HEK293T (cell line): ENCODE results near the gene SLC35A5.

Experiments
- CTCF ChIA-PET: fragments of 350-600 bp; formaldehyde crosslinking; extraction: SDS; loops from one replicate; lab custom pipeline; 2021; ENCODE audit warnings: antibody characterized with exemption, inconsistent platforms; lab: Yijun Ruan, JAX
- POLR2A ChIA-PET: fragments of 350-600 bp; formaldehyde crosslinking; extraction: SDS; loops from one replicate; lab custom pipeline; 2020; ENCODE audit warnings: antibody characterized with exemption, inconsistent platforms; lab: Yijun Ruan, JAX
- DNase-seq: peaks from one replicate; pipeline ENCODE4 v3.0.0; 2012; ENCODE audit warnings: mixed read lengths; ENCODE audit errors: extremely low spot score
- ARNT ChIP-seq: fragments of 450-650 bp; IDR thresholded peaks from 2 replicates; pipeline ENCODE4 v1.6.1; 2017; ENCODE audit warnings: mild to moderate bottlenecking
- BHLHE40 ChIP-seq: fragments of 450-650 bp; IDR thresholded peaks from 2 replicates; pipeline ENCODE4 v1.6.1; 2016; ENCODE audit warnings: mild to moderate bottlenecking, moderate library complexity, borderline replicate concordance
- CTBP1 ChIP-seq: fragments of 450-650 bp; IDR thresholded peaks from 2 replicates; pipeline ENCODE4 v1.6.1; 2016; ENCODE audit warnings: borderline replicate concordance
- FOXA1 ChIP-seq: fragments of 450-650 bp; IDR thresholded peaks from 2 replicates; pipeline ENCODE4 v1.6.1; 2016; ENCODE audit warnings: mild to moderate bottlenecking
- FOXK2 ChIP-seq: fragments of 450-650 bp; IDR thresholded peaks from 2 replicates; pipeline ENCODE4 v1.6.1; 2016; ENCODE audit warnings: mild to moderate bottlenecking
- FOXM1 ChIP-seq: fragments of 450-650 bp; IDR thresholded peaks from 2 replicates; pipeline ENCODE4 v1.6.1; 2017; ENCODE audit warnings: mild to moderate bottlenecking, borderline replicate concordance
- HDGF ChIP-seq: fragments of 450-650 bp; IDR thresholded peaks from 2 replicates; pipeline ENCODE4 v1.6.1; 2017; ENCODE audit warnings: antibody characterized with exemption, borderline replicate concordance
- L3MBTL2 ChIP-seq: fragments of 450-650 bp; conservative IDR thresholded peaks from 2 replicates; pipeline ENCODE4 v1.6.1; 2016; ENCODE audit warnings: mild to moderate bottlenecking
- LEF1 ChIP-seq: fragments of 450-650 bp; IDR thresholded peaks from 2 replicates; pipeline ENCODE4 v1.6.1; 2017; ENCODE audit warnings: mild to moderate bottlenecking, borderline replicate concordance
- NFRKB ChIP-seq: fragments of 450-650 bp; IDR thresholded peaks from 2 replicates; pipeline ENCODE4 v1.6.1; 2016; ENCODE audit warnings: mild to moderate bottlenecking, moderate library complexity
- PKNOX1 ChIP-seq: fragments of 450-650 bp; IDR thresholded peaks from 2 replicates; pipeline ENCODE4 v1.6.1; 2016
- SP1 ChIP-seq: fragments of 450-650 bp; IDR thresholded peaks from 2 replicates; pipeline ENCODE4 v1.6.1; 2017
- SUZ12 ChIP-seq: fragments of 450-650 bp; IDR thresholded peaks from 2 replicates; pipeline ENCODE4 v1.6.1; 2016; ENCODE audit warnings: mild to moderate bottlenecking
- ZNF384 ChIP-seq: fragments of 450-650 bp; IDR thresholded peaks from 2 replicates; pipeline ENCODE4 v1.6.1; 2016

Gene SLC35A5

GRCh38 chr3:112633191-112633590, 71.3 kb downstream of the SLC35A5 start:
- no peak for TF ChIP-seq HDGF
- no peak for TF ChIP-seq FOXM1
- no peak for TF ChIP-seq FOXK2
- no peak for TF ChIP-seq CTBP1
- TF ChIP-seq PKNOX1 = no peak
- TF ChIP-seq NFRKB = no peak
- TF ChIP-seq FOXA1 = no peak
- ChIA-PET POLR2A (interaction anchor here (1.9 kb wide), 1 partner anchor 9 kb away, joined by 6 read pairs; no protein-coding TSS in a partner anchor), CTCF (interaction anchor here (0.7 kb wide), 1 partner anchor 9 kb away, joined by 5 read pairs; no protein-coding TSS in a partner anchor)
- no peak for DNase-seq

GRCh38 chr3:112633757-112634156, 71.9 kb downstream of the SLC35A5 start:
- ChIA-PET POLR2A (interaction anchor here (1.8 to 1.9 kb wide), 2 partner anchors 8 to 72 kb away, joined by 5 to 6 read pairs; partner anchors contain the start of genes ATG3 and SLC35A5), CTCF (interaction anchor here (0.7 to 0.8 kb wide), 2 partner anchors 9 to 51 kb away, joined by 4 to 5 read pairs; no protein-coding TSS in a partner anchor)
- TF ChIP-seq SP1 (no peak), L3MBTL2 (no peak), ARNT (no peak), SUZ12 (no peak), FOXM1 (no peak), PKNOX1 (peak; percentile 77), NFRKB (no peak)
- no peak for DNase-seq

- CTCF ChIA-PET = no interaction called here
- TF ChIP-seq LEF1 = no peak
- TF ChIP-seq NFRKB = no peak
- no peak for TF ChIP-seq ZNF384
- TF ChIP-seq BHLHE40 = no peak
- TF ChIP-seq FOXM1 = no peak
- no peak for TF ChIP-seq PKNOX1
- no peak for TF ChIP-seq CTBP1
- POLR2A ChIA-PET = interaction anchor here (1.8 kb wide), 1 partner anchor 73 kb away, joined by 5 read pairs; the partner anchor contains the start of genes ATG3 and SLC35A5
- no peak for DNase-seq
Measured at GRCh38 chr3:112634786-112635541, 73.1 kb downstream of the SLC35A5 start.
